AG04450 (cell line): ENCODE data around the gene FMN2. TPM values are rescaled to one million over a fixed set of nuclear protein-coding genes. Genes with fewer than 3 reads are reported as not detected.
"Not testable (repeated sequence)": the region's sequence is repeated elsewhere in the genome, so short reads cannot be mapped to it uniquely, and the experiment has no call there.

Experiments used
- CTCF ChIA-PET: fragments of 300-600, 350-600 bp; formaldehyde crosslinking; extraction: SDS; loops from one replicate; lab custom pipeline; 2022; ENCODE audit warnings: antibody characterized with exemption, inconsistent platforms; lab: Charles Lee
- POLR2A ChIA-PET: fragments of 350-600 bp; formaldehyde crosslinking; extraction: SDS; loops from one replicate; lab custom pipeline; 2021; ENCODE audit warnings: antibody characterized with exemption, inconsistent platforms; lab: Yijun Ruan, JAX
- DNase-seq: peaks from one replicate; pipeline ENCODE4 v3.0.0-alpha.2; 2011; ENCODE audit warnings: low read depth, low spot score
- H3K27ac ChIP-seq: one replicate; pipeline ENCODE4 v1.5.1; 2012; ENCODE audit warnings: low read depth, low read length, control low read depth
- H3K27me3 ChIP-seq: one replicate; pipeline ENCODE4 v1.6.0; 2012; ENCODE audit warnings: low read length; ENCODE audit not compliant: control insufficient read depth, insufficient read depth
- H3K4me3 ChIP-seq: 2 replicates; pipeline ENCODE4 v1.5.1; 2011; ENCODE audit warnings: mild to moderate bottlenecking, low read depth, low read length, control low read depth
- H3K9me3 ChIP-seq: 2 replicates; pipeline ENCODE4 v1.5.1; 2012; ENCODE audit warnings: low read length; ENCODE audit not compliant: control insufficient read depth, insufficient read depth
- CTCF ChIP-seq: IDR thresholded peaks from 2 replicates; pipeline ENCODE4 v1.5.1; 2011; ENCODE audit warnings: low read depth, low read length, control low read depth, inconsistent platforms
- polyA plus RNA-seq: library from polyadenylated mRNA; depleted of rRNA; stranded (reverse); fragments of >200 nt; gene quantifications from 2 replicates; pipeline ENCODE4 v1.2.3, GENCODE V29; 2011

The FMN2 gene
- polyA plus RNA-seq, 1 experiment: 6.9 TPM

- ChIA-PET CTCF (interaction anchor here (0.6 to 14.0 kb wide), 5 partner anchors 18 to 144 kb away, joined by 3 to 112 read pairs (median 7); no protein-coding TSS in a partner anchor), POLR2A (no interaction called here)
- no peak overlapping the region for H3K27ac ChIP-seq
- no peak overlapping the region for H3K4me3 ChIP-seq
- TF ChIP-seq CTCF: no peak
- no peaks in the 10 kb centered on the region for H3K27me3 ChIP-seq
- no peaks in the 10 kb centered on the region for H3K9me3 ChIP-seq
- no peak for DNase-seq
These were observed 79.1 kb downstream of the FMN2 start for GRCh38 chr1:240170806-240171205.

- H3K9me3 ChIP-seq: no peaks in the 10 kb centered on the region
- H3K27ac ChIP-seq: no peak overlapping the region
- no peak for TF ChIP-seq CTCF
- CTCF ChIA-PET: interaction anchor here (0.9 to 14.0 kb wide), 4 partner anchors 17 to 144 kb away, joined by 3 to 112 read pairs (median 10); no protein-coding TSS in a partner anchor
- POLR2A ChIA-PET: no interaction called here
- H3K27me3 ChIP-seq: no peaks in the 10 kb centered on the region
- no peak overlapping the region for H3K4me3 ChIP-seq
- DNase-seq: no peak
These were observed 80.2 kb downstream of the FMN2 start for GRCh38 chr1:240171907-240172306.

- TF ChIP-seq CTCF: no peak
- POLR2A ChIA-PET: no interaction called here
- Histone ChIP-seq H3K27ac (no peak overlapping the region), H3K9me3 (no peaks in the 10 kb centered on the region), H3K4me3 (no peak overlapping the region), H3K27me3 (no peaks in the 10 kb centered on the region)
- no peak for DNase-seq
- CTCF ChIA-PET: interaction anchor here (1.3 to 14.0 kb wide), 4 partner anchors 10 to 146 kb away, joined by 3 to 112 read pairs (median 8); no protein-coding TSS in a partner anchor
These were observed 82.2 kb downstream of the FMN2 start for GRCh38 chr1:240173836-240174235.

- ChIA-PET CTCF (interaction anchor here (0.5 to 14.0 kb wide), 5 partner anchors 9 to 296 kb away, joined by 3 to 112 read pairs (median 4); no protein-coding TSS in a partner anchor), POLR2A (no interaction called here)
- DNase-seq: no peak
- Histone ChIP-seq H3K9me3 (no peaks in the 10 kb centered on the region), H3K27me3 (no peaks in the 10 kb centered on the region), H3K4me3 (no peak overlapping the region), H3K27ac (no peak overlapping the region)
- no peak for TF ChIP-seq CTCF
These were observed 83.1 kb downstream of the FMN2 start for GRCh38 chr1:240174734-240175133.

GRCh38 chr1:240178366-240178765 is 86.7 kb downstream of the FMN2 start:
- Histone ChIP-seq H3K4me3 (no peak overlapping the region), H3K9me3 (no peaks in the 10 kb centered on the region), H3K27me3 (no peaks in the 10 kb centered on the region), H3K27ac (no peak overlapping the region)
- no peak for DNase-seq
- no peak for TF ChIP-seq CTCF
- ChIA-PET CTCF (interaction anchor here (0.6 to 0.9 kb wide), 2 partner anchors 29 to 151 kb away, joined by 3 to 4 read pairs; no protein-coding TSS in a partner anchor), POLR2A (no interaction called here)

- POLR2A ChIA-PET, DNase-seq, H3K27ac ChIP-seq, H3K9me3 ChIP-seq, H3K27me3 ChIP-seq, H3K4me3 ChIP-seq: not testable (repeated sequence)
- CTCF ChIA-PET: interaction anchor here (0.6 to 2.0 kb wide), 6 partner anchors 11 to 507 kb away, joined by 3 to 9 read pairs (median 4); no protein-coding TSS in a partner anchor
These were observed 93.0 kb downstream of the FMN2 start for GRCh38 chr1:240184682-240185081.
